ENCODE data around the gene KMO.

DNA sequence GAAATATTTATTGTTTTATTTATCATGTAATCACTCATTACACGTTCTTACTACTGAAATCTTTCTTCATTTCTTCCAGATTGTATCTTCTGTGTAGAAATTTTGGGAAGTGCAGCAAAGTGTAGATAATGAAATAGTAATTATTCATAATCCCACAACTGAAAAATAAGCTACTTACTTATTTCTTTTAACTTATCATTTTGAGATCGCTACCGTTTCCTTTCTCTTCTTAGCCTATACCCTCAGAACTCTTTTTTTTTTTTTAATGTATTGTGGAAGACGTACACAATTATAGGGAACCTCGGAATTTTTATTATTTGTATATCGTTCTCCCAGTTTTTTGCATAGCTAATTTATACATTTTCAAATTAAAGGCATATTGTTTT lies 12.1 kb upstream of the KMO start:
- no peak for TF ChIP-seq POLR2A (IDR thresholded peaks at IDR 0.05; ENCODE audit: extremely low read depth, insufficient read length)
- TF ChIP-seq, protein P1, sequence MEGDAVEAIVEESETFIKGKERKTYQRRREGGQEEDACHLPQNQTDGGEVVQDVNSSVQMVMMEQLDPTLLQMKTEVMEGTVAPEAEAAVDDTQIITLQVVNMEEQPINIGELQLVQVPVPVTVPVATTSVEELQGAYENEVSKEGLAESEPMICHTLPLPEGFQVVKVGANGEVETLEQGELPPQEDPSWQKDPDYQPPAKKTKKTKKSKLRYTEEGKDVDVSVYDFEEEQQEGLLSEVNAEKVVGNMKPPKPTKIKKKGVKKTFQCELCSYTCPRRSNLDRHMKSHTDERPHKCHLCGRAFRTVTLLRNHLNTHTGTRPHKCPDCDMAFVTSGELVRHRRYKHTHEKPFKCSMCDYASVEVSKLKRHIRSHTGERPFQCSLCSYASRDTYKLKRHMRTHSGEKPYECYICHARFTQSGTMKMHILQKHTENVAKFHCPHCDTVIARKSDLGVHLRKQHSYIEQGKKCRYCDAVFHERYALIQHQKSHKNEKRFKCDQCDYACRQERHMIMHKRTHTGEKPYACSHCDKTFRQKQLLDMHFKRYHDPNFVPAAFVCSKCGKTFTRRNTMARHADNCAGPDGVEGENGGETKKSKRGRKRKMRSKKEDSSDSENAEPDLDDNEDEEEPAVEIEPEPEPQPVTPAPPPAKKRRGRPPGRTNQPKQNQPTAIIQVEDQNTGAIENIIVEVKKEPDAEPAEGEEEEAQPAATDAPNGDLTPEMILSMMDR (IDR thresholded peaks at IDR 0.05; ENCODE audit: low read depth, low read length): no peak

Measured in NB4 (cell line).